MM.1S (cell line): ENCODE results near the gene PMS1.

Experiments
- DNase-seq: peaks from one replicate; pipeline ENCODE4 v3.0.0-alpha.2; 2015
- H2AFZ ChIP-seq: fragments of 300-600 bp; sonication (generic); 2 replicates; pipeline ENCODE4 v1.6.0; 2016; ENCODE audit warnings: antibody characterized with exemption, low read length
- H3F3A ChIP-seq: fragments of 300-600 bp; sonication (generic); 2 replicates; pipeline ENCODE4 v1.6.1; 2016; ENCODE audit warnings: mild to moderate bottlenecking, antibody characterized with exemption, low read length, moderate library complexity, mixed read lengths; ENCODE audit not compliant: insufficient read depth
- H3K27ac ChIP-seq: fragments of 300-600 bp; sonication (generic); 2 replicates; pipeline ENCODE4 v1.5.1; 2016; ENCODE audit warnings: mild to moderate bottlenecking, low read length
- H3K27me3 ChIP-seq: fragments of 300-600 bp; sonication (generic); replicated peaks from 2 replicates; pipeline ENCODE4 v1.6.0; 2016; ENCODE audit warnings: low read length; ENCODE audit not compliant: insufficient read depth
- H3K36me3 ChIP-seq: fragments of 300-600 bp; sonication (generic); replicated peaks from 2 replicates; pipeline ENCODE4 v1.6.1; 2016; ENCODE audit warnings: mild to moderate bottlenecking, low read length, mixed read lengths; ENCODE audit not compliant: insufficient read depth
- H3K4me1 ChIP-seq: fragments of 300-600 bp; sonication (generic); 2 replicates; pipeline ENCODE4 v1.6.1; 2016; ENCODE audit warnings: low read length, mixed read lengths
- H3K4me2 ChIP-seq: fragments of 300-600 bp; sonication (generic); 2 replicates; pipeline ENCODE4 v1.6.0; 2016; ENCODE audit warnings: low read depth, low read length
- H3K4me3 ChIP-seq: fragments of 300-600 bp; sonication (generic); 2 replicates; pipeline ENCODE4 v1.5.1; 2016; ENCODE audit warnings: low read length, mixed read lengths
- H3K79me2 ChIP-seq: fragments of 300-600 bp; sonication (generic); 2 replicates; pipeline ENCODE4 v1.6.1; 2016; ENCODE audit warnings: mixed run types, low read length, mixed read lengths
- H3K9ac ChIP-seq: fragments of 300-600 bp; sonication (generic); 2 replicates; pipeline ENCODE4 v1.6.1; 2016; ENCODE audit warnings: low read length, mixed read lengths
- H3K9me2 ChIP-seq: fragments of 300-600 bp; sonication (generic); replicated peaks from 2 replicates; pipeline ENCODE4 v1.6.1; 2016; ENCODE audit warnings: mild to moderate bottlenecking, low read length, mixed read lengths; ENCODE audit not compliant: insufficient read depth
- H3K9me3 ChIP-seq: fragments of 300-600 bp; sonication (generic); replicated peaks from 2 replicates; pipeline ENCODE4 v1.6.1; 2016; ENCODE audit warnings: mild to moderate bottlenecking, low read length, mixed read lengths; ENCODE audit not compliant: insufficient read depth
- H4K20me1 ChIP-seq: fragments of 300-600 bp; sonication (generic); 2 replicates; pipeline ENCODE4 v1.6.1; 2016; ENCODE audit warnings: mild to moderate bottlenecking, low read length, moderate library complexity, mixed read lengths; ENCODE audit not compliant: insufficient read depth
- CTCF ChIP-seq: fragments of 300-600 bp; sonication (generic); IDR thresholded peaks from 2 replicates; pipeline ENCODE4 v1.5.1; 2016; ENCODE audit warnings: antibody characterized with exemption, low read length, mixed read lengths
- EZH2 ChIP-seq: fragments of 300-600 bp; sonication (generic); optimal IDR thresholded peaks from 2 replicates; pipeline ENCODE3; 2017; ENCODE audit warnings: low read depth, mild to moderate bottlenecking, antibody characterized with exemption, low read length, mixed read lengths
- EZH2phosphoT487 ChIP-seq: fragments of 300-600 bp; sonication (generic); IDR thresholded peaks from 2 replicates; pipeline ENCODE4 v1.6.1; 2018; ENCODE audit warnings: antibody characterized with exemption, low read length

Gene PMS1

DNA sequence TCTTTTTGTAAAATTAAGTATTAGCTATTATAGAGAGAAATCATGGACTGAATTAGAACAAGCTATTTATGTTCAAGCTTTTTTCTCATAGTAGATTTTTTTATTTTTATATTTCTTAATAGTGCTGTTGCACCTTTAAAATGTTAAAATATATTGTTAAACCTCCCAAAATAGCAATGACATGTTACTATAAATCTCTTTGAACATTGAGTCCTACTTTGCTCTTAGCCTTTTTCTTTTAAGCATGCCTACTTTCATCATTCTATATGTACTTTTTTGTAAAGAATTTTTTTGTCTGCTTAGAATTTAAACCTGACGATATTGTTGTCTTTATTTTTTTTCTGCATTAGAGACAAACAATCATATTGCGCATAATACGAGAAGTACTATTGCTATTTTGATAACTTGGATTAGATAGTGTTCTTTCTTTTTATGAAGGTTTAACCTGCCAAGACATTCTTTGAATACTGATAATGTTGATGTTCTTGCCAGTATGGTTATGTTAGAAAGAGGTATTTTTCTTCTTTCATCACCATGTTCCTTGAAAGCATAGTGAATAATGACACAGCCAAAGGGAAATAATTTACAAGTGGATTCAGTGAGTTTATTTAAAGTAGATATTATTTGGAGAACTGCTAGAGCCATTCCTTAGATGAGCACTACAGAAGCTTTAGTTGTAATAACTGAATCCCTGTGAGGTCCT lies 40.6 kb downstream of the PMS1 start:
- Histone ChIP-seq H3K4me2 (no peak overlapping the region), H3K27ac (no peak overlapping the region), H3K4me1 (no peaks in the 10 kb centered on the region), H4K20me1 (no peaks in the 10 kb centered on the region; the same call in 1 of the 2 replicates), H3K4me3 (no peak overlapping the region), H3K9me2 (no peaks in the 10 kb centered on the region), H3K9ac (no peak overlapping the region), H3K9me3 (no peaks in the 10 kb centered on the region), H2AFZ (no peak overlapping the region), H3K79me2 (0 out of 2 replicates have a peak, but pooled peaks cover 3% of the 10 kb centered on the region), H3K27me3 (no peaks in the 10 kb centered on the region), H3K36me3 (no peaks in the 10 kb centered on the region), H3F3A (no peaks in the 10 kb centered on the region)
- no peak for TF ChIP-seq EZH2phosphoT487
- no peak for TF ChIP-seq EZH2
- no peak for TF ChIP-seq CTCF
- DNase-seq: no peak

DNA sequence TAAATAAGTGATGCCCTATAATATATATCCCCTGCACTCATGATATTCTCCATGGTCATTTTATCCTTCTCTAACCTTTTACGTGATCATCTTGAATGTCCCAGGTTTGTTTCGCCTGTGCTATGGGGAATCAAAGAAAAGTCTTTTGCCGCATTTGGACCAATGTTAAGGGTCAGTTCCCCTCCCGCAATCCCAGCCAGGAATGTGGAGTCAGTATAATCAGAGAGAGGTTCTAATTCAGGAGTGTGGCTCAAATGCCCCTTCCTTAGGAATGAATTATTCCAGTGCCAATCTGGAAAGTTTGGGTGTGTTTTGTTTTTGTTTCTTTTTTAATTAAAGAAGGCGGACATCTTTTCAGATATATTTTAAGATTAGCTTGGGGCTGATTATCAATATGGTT lies 41.8 kb downstream of the PMS1 start:
- no peak for DNase-seq
- no peaks in the 10 kb centered on the region for H3K9me3 ChIP-seq
- no peak overlapping the region for H3K4me2 ChIP-seq
- H3K9me2 ChIP-seq: no peaks in the 10 kb centered on the region
- H3K9ac ChIP-seq: no peak overlapping the region
- 0 out of 2 replicates have a peak, but pooled peaks cover 3% of the 10 kb centered on the region for H3K79me2 ChIP-seq
- no peak overlapping the region for H2AFZ ChIP-seq
- no peak for TF ChIP-seq CTCF
- no peak for TF ChIP-seq EZH2phosphoT487
- no peak for TF ChIP-seq EZH2
- no peaks in the 10 kb centered on the region for H3K4me1 ChIP-seq
- no peak overlapping the region for H3K4me3 ChIP-seq
- H3F3A ChIP-seq: no peaks in the 10 kb centered on the region
- H4K20me1 ChIP-seq: no peaks in the 10 kb centered on the region; the same call in 1 of the 2 replicates
- H3K27ac ChIP-seq: no peak overlapping the region
- no peaks in the 10 kb centered on the region for H3K36me3 ChIP-seq
- H3K27me3 ChIP-seq: no peaks in the 10 kb centered on the region

- Histone ChIP-seq H3K4me3 (no peak overlapping the region), H3K4me1 (no peaks in the 10 kb centered on the region), H3K9ac (no peak overlapping the region), H3K9me2 (no peaks in the 10 kb centered on the region), H2AFZ (no peak overlapping the region), H3K27ac (no peak overlapping the region), H3K4me2 (no peak overlapping the region), H3K27me3 (no peaks in the 10 kb centered on the region), H3F3A (no peaks in the 10 kb centered on the region), H4K20me1 (no peaks in the 10 kb centered on the region), H3K79me2 (0 out of 2 replicates have a peak, but pooled peaks cover 3% of the 10 kb centered on the region), H3K9me3 (no peaks in the 10 kb centered on the region), H3K36me3 (no peaks in the 10 kb centered on the region)
- DNase-seq: no peak
- TF ChIP-seq EZH2phosphoT487: no peak
- TF ChIP-seq CTCF: no peak
- no peak for TF ChIP-seq EZH2
Measured at GRCh38 chr2:189829102-189829833, 45.0 kb downstream of the PMS1 start.
